Stimulated activated CD4-positive, alpha-beta T cell treated with anti-CD3 and anti-CD28 coated beads, Interleukin-1b, Interleukin-23, amount 100 ng/mL, for 1 hour (primary cell): ENCODE measurements around the gene CFAP97D1.
"Not testable (repeated sequence)": the region's sequence is repeated elsewhere in the genome, so short reads cannot be mapped to it uniquely, and the experiment has no call there.

Source experiments
- DNase-seq, 2 donors: peaks; one replicate each; pipeline ENCODE4 v3.0.0-alpha.2; 2020; ENCODE audit warnings: low read depth in 2 of 2

The CFAP97D1 gene

GRCh38 chr17:43798024-43798423 is 17.8 kb downstream of the CFAP97D1 start:
- not testable (repeated sequence) for DNase-seq

- DNase-seq, result no peak
These were observed 18.8 kb downstream of the CFAP97D1 start for GRCh38 chr17:43799047-43799446.

- no peak for DNase-seq
These were observed 20.5 kb downstream of the CFAP97D1 start for GRCh38 chr17:43800736-43801135.

- DNase-seq, result no peak
These were observed 21.6 kb downstream of the CFAP97D1 start for GRCh38 chr17:43801844-43802243.

DNA sequence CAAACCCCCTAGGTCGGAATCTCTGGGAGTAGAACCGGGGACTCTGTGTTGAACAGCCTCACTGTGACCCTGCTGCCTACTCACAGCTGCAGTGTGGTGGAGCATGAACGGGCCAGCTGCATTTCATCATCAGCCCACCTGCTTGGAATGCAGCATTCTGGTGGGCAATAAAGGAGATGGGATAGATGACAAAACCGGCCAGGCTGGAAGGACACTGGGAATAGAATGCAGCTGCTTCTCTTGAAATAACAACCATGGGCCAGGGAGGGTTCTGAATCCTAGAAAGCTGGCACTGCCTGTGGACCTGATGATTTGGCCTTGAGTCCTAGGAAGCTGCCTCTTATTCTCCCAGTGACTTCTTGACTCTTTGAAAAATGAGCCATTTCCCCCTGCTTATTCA is 23.5 kb downstream of the CFAP97D1 start:
- no peak for DNase-seq

DNA sequence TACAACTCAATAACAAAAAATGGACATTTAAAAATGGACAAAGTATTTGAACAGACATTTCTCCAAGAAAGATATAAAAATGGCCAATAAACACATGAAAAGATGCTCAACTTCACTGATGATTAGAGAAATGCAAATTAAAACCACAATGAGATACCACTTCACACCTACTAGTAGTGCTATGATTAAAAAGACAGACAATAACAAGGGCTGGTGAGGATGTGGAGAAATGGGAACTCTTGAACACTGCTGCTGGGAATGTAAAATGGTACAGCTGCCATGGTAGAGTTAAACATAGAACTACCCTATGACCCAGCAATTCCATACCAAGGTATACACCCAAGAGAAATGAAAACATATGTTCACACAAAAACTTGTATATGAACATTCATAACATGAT is 24.9 kb downstream of the CFAP97D1 start:
- no peak for DNase-seq

DNA sequence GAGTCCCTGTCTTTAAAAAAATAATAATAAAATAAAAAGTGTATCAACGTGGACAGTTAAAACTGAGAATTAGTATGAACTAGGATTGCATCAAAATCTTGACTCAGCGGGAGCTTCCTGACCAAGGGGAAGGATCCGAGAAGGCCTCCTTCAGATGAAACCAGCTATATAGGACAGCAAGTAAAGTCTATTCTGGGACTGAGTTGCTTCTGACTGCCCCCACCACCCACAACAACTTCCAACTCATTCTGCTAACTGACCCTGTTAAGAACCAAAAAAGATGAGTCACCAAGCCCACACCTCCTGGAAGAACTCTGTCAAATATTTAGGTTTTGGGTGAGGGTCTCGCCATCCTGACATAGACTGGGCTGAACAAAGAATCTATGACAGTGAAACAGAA is 27.8 kb downstream of the CFAP97D1 start:
- DNase-seq, result no peak

DNA sequence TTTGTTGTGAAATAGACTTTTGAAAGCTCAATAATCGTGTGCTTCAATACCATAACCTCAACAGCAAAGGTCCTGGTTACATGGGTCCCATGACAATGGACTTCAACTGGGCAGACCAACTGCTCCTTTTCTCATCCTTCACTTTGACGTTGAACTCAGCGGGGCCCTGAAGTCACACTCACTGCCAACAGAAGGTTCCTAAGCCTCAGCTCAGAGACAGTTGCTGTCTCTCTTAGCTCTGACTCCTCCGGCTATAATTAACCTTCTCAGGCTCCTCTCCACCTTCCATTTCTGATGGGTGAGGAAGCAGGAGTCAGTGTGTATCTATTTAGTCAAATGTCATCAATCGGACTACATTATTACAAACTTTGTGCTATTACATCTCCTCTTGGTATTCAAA is 28.9 kb downstream of the CFAP97D1 start:
- DNase-seq, result no peak

DNA sequence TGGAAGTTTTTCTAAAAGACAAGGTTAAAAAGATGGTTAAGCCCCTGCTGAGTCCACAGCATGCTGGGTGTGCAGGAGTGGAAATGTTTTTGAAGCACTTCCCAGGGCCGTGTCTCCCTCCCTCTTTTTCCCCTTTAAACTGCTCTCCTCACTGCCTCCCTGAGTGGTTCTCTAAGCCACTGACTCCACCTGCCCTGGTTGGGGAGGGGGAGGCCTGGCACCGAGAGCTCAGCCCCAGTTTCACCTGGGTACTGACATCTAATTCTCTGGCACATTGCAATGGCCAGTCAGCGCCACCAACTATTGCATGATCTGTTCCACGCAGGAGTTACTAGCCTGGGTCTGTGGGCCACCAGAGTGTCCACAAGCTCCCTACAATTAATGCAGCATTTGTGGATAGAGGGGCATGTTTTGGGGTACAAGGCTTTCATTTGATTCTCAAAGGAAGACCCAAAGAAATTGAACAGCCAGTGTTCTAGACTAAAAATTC is 30.0 kb downstream of the CFAP97D1 start:
- DNase-seq, result no peak

- no peak for DNase-seq
These were observed 30.6 kb downstream of the CFAP97D1 start for GRCh38 chr17:43810823-43811222.

DNA sequence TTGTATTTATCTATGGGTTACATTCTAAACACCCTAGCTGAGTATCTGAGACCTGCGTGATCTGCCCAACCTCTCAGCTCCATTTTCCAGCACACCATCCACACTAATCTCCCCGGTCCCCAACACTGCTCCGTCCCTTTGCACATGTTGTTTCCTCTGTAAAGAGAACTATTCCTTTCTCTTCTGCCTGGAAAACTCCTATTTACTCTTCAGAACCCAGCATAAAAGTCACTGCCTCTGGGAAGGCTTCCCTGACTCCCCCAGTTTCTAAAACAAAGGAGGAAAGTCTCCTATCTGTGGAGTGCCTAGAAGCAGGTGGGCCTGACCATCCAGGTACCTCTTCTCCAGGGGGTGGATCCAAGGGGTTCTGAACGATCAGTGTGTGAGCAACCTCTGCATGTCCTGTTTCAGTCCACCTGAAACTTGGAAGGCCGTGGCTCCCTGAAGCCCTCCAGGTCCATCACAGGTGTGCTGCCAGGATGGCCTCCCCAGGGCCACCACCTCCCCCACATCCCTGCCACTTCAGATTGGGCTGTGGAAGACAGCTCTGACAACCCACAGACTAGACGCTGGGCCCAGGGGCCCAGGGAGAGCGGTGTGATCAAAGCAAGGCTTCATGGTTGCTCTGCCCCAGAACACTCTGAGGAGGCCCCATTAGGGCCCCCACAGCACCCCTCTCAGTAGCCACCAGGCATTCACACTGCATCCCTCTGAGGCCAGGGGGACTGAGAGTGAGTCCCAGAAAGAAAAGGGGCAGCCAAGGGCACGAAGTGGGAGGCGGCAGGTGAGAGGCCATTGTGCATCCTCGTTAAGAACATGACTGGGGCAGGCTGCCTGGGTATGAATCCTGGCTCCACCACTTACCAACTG is 32.4 kb downstream of the CFAP97D1 start:
- DNase-seq, result no peak

DNA sequence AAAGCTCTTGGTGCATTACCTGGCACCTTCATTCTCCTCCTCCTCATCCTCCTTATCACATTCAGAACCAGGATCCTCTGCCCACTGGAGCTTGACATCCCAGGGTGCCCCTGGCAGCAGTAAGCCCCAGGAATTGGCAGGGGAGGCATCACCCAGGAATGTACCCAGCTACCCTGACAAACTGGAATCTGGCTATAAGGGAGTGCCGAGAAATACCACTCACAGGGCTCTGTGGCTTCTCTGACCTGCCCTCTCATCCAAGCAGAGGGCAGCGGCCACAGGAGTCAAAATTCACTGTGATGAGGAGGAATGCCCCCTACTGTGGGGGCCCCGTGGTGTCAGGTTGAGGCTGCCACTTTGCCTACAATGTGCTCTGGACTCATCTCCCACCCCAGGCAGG is 33.2 kb downstream of the CFAP97D1 start:
- no peak for DNase-seq

DNA sequence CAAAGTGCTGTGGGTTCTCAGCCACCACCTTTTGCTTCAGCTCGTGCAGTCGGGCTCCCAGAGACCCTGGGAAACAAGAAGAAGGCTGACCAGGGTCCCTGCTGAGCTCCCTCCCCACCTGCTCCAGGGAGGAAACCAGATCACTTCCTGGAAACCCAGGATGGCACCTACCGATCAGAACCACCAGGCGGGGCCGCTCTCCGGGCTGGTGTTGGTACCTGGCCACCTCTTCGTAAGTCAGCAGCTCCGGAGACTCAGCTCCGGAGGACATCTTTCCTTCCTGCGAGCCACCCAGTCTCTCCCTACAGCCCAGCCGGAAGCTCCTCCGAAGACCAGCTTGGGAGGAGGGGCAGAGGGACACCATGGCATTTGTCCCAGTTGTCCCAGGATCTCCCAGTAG is 33.8 kb downstream of the CFAP97D1 start:
- DNase-seq, result no peak

DNA sequence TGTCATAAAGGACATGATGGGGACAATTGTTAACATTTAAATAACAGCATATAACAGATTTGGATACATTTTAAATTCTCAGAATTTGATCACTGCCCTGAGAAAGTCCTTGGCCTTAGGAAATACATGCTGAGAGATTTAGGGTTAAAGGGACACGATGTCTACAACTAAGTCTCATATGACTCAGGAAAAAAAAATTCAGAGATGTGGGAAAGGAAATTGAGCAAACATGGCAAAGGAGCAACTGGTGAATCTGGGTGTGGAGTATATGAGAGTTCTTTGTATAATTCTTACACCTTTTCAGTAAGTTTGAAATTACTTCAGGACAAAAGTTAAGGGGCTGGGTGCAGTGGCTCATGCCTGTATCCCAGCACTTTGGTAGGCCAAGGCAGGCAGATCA is 34.5 kb downstream of the CFAP97D1 start:
- DNase-seq, result no peak

DNA sequence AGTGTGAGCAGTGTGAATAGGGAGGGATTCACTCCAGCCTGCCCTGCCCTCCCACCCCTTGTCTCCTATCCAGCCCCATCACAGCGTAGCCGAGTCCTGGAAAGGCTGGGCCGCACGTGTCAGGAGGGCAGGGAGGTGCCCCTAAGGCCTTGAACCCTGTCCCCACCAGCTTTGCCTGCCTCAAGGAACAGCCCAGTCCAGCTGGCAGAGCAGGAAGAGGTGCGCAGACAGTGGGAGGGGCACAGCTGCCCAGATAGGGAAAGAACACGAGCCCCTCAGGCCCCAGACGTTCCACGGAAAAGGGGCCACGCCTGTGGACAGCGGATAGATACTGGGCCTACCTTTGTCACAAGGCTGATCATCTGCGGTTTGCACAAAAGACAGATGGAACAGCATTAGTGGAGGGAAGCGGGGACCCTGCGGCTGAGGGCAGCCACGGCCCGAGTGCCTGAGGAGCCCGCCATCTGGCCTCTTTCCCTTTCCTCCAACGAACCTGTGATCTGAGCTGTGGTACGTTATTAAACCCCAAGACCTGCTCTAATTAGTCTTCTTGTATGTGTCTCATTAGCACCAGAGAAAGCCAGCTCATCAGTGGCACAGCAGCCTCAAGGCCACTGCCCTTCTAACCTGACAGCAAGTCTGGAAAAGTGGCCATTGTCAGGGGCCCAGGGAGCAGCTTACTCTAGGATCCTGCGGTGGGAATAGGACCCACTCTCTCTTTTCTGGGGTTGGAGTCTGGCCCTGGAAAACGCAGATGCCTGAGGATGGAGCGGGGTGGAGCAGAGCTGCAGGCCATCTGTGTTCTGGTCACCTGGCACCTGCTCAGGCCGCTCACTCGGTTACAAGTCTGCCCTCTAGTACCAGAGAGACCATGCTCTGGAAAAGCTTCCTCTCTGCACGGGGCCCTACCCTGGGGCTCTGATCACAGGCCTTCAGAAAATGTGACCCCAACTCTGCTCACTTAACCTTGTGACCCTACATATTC is 36.4 kb downstream of the CFAP97D1 start:
- no peak for DNase-seq

DNA sequence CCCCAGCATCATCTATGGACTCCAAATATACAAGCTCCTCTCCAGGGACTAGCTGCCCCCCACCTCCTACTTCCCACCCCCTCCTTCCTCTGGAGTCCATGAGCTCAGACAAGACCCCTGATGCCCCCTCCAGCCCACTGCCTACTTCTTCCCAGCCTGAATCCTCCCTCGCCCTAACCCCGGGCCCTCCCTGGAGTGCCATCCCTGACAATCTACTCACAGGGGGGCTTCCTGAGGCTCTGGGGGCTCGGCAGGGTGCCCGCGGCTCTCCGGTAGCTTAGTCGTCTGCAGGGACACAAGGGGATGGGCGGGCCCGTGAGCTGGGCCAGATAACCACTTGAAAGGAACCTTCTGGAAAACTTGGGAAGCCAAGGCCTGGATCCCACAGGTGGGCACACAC is 37.6 kb downstream of the CFAP97D1 start:
- DNase-seq, result no peak

DNA sequence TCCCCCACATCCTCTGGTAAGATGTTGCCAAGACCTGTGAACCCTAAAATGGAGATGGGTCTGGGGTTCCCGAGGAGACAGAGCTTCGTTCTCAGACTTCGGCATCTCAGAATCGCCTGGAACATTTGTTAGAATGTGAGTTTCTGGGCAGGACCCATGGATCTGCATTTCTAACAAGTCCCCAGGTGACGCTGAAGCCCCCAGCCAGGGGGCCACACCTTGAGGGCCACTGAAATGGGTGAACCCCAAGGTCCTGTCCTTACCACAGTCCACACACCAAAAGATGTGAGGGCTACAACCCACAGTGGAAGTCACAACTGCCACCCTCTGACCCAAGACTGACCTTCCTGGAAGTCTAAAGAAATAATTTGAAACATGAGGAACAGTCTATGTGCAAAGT is 38.7 kb downstream of the CFAP97D1 start:
- no peak for DNase-seq

DNA sequence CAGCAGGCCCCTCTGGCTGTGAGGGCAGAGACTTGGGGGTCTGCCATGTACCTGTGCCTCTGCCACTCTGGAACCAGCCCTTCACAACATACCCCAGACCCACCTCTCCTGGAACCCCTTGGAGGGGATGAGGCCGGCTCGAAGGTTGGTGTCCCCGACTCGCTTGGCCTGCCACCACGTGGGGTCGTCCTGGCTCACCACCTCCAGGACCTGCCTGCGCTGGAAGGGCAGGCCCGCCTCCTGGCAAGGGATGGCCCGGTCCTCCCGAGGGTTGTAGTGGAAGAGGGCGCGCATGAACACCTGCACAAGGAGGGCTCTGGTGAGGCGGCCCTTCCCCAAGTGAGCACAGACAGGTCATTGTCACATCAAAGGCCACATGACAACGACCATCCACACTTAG is 40.5 kb downstream of the CFAP97D1 start:
- no peak for DNase-seq

- no peak for DNase-seq
These were observed 42.4 kb downstream of the CFAP97D1 start for GRCh38 chr17:43822570-43823190.

- no peak for DNase-seq
These were observed 43.3 kb downstream of the CFAP97D1 start for GRCh38 chr17:43823350-43824084.

GRCh38 chr17:43825567-43825966 is 45.3 kb downstream of the CFAP97D1 start:
- DNase-seq, result no peak
